GM12892 (cell line): ENCODE measurements around the gene ESYT1.

Source experiments
- POLR2A ChIP-seq: IDR thresholded peaks from 2 replicates; pipeline ENCODE4 v1.6.1; 2011; ENCODE audit warnings: low read depth, low read length, control low read depth
- POLR2AphosphoS5 ChIP-seq: IDR thresholded peaks from 2 replicates; pipeline ENCODE4 v1.6.1; 2011; ENCODE audit warnings: low read depth, low read length, control low read depth
- TAF1 ChIP-seq: IDR thresholded peaks from 2 replicates; pipeline ENCODE4 v1.6.1; 2011; ENCODE audit warnings: low read depth, mild to moderate bottlenecking, control low read depth, low read length, borderline replicate concordance

DNA sequence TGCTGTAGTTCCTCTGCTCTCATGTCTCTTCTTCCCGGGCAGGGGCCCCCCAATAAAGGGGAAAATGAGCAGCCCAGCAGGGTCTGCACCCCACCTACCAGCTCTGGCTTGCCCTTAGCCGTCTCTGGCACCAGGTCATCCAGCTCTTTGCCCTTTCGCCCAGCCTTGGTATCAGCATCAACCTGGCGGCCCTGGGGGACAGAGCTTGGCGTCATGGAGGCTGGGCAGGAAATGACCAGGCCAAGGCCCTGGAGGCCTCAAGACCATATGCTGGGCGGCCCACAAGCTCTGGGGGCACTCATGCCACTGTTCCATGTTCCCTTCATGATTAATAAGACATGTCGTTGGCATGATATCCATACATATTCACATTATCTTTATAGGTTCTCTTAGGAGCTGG, 44.8 kb downstream of the ESYT1 start:
- no peak for TF ChIP-seq POLR2A
- TF ChIP-seq POLR2AphosphoS5 = no peak
- TF ChIP-seq TAF1 = no peak
